GM19438 (cell line): ENCODE measurements around the gene ARID5A.
A peak's percentile ranks its signal among the peaks of the same experiment; 100 is the strongest.
"Not testable (repeated sequence)": the region's sequence is repeated elsewhere in the genome, so short reads cannot be mapped to it uniquely, and the experiment has no call there.

Source experiments
- ATAC-seq: cut with Tn5 transposase; IDR thresholded peaks from one replicate; pipeline ENCODE4 v1.9.1; 2021; ENCODE audit warnings: low read depth; ENCODE audit not compliant: unreplicated experiment

ARID5A gene

DNA sequence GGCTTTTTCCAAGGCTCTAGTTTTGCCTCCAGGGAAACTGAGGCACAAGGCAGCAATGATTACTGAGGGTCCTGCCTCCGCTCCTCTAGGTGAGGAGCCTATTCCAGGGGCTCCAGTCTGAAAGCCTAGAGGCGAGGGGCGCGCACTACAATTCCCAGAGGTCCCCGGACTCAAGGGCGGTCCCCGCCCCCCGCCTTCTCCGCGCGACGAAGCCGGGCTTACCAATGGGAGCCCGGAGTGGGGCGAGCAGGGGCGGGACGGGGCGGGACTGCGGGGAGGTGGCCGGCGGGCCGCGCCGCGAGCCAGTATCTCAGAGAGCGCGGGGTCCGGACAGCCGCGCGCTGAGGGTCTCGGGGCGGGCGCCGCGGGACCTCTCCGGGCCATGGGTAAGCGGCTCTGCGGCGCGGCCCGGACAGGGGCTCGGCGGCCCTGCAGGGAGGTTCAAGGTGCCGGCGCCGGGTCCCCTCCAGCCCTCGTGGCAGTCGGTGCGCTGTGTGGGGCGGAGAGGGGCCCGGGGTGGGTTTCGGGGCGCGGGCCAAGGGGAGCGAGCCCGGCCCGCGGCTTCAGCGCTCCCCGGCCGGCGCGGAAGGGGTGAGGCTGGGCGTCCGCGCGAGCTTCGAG lies at the start of gene ARID5A:
ARID5A (plus strand) TSS at position 308 of the 621 bp plus-strand sequence; CDS start at position 383, 75 bp downstream.
- peak; percentile 46 for ATAC-seq

- ATAC-seq: no peak
Measured at GRCh38 chr2:96489261-96489660, 47.3 kb upstream of the ARID5A start.

DNA sequence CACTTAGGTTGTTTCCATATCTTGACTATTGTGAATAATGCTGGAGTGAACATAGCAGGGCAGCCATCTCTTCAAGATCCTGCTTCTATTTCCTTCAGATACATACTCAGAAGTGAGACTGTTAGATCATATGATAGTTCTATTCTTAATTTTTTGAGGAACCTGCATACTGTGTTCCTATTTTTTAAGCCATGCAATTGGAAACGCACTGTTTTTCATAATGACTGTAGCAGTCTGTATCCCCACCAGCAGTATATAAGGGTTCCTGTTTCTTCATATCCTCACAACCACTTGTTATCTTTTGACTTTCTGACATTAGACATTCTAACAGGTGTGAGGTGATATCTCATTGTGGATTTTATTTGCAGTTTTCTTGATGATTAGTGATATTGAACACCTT lies 46.9 kb upstream of the ARID5A start:
- no peak for ATAC-seq

- no peak for ATAC-seq
Measured at GRCh38 chr2:96491860-96492497, 44.6 kb upstream of the ARID5A start.

DNA sequence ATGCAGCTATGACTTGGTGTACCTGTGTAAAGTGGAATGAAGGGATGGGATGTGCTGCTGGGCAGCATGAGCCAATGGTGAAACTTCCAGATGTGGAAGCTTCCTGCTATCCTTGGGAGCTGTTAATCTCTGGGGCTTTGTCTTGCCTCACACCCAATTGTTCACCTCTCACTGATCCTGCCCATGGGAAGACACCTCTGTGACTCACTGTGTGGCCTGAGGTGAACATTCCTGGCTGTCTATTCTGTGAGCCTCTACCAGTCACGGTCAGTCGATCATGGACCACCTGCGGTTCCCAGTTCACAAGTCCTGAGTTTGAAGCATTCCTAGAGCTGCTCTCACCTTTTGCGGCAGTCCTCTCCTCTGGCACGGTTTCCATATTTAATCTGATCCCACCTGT lies 43.5 kb upstream of the ARID5A start:
- no peak for ATAC-seq

DNA sequence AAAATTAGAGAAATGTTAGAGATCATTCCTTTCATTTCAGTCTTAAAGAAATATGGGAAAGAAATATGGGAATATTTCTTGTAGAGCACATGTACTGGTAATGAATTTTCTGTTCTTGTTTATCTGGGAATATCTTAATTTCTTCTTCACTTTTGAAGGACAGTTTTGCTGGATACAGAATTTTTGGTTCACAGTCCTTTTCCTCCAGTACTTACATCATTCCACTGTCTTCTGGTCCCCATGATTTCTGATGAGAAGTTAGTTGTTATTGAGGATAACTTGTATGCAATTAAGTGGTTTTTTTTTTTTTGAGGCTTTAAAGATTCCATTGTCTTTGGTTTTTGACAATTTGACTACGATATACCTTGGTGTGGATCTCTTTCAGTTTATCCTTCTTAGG lies 42.4 kb upstream of the ARID5A start:
- no peak for ATAC-seq

DNA sequence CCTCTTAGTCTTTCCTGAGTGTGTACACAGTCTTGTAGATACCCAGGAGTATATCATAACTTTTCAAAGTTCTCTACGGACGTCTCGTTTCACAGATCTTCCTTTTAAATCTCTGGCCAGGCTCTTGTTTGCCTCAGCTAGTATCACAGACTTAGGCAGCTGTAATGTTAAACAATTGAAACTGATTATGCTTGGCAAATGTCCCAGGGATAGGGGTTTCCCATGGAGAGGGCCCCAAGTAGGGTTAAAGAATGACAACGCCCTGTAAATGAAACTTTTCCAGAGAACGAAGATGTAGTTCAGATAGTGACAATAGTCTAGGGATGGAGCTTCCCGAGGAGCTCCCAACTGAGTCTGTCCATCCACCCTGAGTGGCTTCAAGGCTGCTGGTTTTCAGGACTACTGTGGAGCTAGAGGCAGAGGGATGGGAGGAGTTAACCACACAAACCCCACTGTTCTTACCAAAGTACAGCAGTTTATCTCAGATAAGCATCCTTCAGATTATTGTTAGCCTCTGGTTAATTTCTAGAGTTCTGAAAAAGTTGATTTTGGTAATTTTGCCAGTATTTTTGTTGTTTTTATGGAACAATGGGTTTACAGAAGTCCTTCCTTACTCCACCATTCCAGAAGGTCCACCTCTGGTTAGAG lies 40.4 kb upstream of the ARID5A start:
- no peak for ATAC-seq

GRCh38 chr2:96498021-96498431 lies 38.5 kb upstream of the ARID5A start:
- ATAC-seq: no peak

DNA sequence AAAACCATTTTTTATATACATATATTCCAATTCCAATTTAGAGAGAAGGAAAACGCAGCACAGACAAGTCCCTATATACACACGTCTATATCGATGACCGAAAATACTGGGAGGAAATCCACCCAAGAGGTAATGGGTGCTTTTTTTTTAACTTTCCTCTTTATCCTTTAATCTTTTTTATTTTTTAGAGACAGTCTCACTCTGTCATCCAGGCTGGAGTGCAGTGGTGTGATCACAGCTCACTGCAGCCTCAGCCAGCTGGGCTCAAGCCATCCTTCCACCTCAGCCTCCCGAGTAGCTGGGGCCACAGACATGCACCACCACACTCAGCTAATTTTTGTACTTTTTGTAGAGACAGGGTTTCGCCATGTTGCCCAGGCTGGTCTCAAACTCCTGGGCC lies 37.9 kb upstream of the ARID5A start:
- not testable (repeated sequence) for ATAC-seq

GRCh38 chr2:96499061-96499960 lies 37.2 kb upstream of the ARID5A start:
- no peak for ATAC-seq

DNA sequence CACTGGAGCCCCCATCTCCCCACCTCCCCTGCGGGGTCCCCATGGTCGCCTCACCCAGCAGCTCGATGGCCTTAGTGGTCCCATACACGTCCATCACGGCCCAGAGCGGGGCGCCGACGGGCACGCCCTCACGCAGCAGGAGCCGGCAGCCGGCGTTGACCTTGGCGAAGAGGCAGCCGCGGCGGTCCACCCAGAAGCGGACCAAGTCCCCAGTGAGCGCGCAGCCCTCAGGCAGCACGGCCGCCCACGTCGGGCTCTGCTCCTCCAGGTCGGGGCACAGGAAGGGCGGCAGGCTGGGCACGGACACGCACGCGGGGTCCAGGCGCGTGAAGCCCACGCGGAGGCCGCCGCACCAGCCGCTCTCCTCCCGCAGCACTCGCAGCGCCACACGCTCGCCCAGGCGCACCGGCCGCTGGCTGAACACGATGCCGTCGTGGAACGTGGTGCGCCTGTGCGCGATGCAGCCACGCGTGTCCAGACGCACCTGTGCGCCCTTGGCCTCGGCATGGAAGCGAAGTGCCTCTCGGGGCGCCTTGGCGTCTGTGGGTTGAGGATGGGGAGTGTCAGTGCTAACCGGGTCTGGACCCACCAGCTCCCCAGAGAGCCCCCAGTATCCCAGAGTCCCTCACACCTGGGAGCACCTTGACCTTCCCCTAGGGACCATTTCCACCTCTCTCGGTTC lies 36.0 kb upstream of the ARID5A start:
- no peak for ATAC-seq

GRCh38 chr2:96501471-96501874 lies 35.1 kb upstream of the ARID5A start:
- no peak for ATAC-seq

DNA sequence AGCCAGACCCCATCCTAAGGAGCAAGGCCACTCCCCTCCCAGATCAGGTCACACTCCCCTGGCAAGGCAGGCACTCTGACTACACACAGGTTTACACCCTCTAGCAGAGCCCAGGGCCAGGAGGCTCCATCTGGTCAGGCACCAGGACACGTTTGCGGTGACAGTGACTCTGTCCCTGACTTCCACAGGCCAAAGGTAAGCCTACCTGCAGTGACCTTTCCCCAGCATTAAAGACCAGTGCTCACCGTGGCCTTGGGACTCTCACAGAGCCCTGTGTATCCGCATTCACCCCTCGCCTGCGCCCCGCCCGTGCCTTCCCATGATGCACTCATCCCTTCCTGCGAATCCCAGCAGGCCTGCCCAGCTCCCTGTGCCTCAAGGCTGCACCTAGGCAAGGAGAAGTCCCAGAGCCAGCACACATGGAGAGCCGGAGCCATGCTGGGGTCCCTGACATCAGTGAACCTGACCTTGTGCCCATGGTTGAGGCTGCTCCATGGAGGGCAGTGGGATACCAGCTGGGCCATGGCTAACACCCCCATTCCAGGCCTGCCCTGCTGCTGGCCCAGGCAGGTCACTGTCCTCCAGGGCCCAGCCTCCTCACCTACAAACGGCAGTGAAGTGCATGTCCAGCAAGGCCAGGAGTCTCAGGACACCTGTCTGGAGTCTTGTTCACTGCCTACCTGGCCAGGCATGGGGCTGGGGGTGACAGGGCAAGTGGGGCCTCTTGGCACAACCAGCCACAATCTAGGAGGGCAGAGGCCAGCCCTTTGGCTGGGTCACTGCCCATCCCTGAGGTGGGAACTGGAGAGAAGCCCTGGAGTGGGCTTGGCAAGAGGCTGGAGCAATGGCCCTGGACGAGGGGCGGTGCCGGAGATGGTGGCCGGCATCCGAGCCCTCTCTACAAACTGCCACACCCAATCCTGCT lies 34.4 kb upstream of the ARID5A start:
- no peak for ATAC-seq

GRCh38 chr2:96502891-96503636 lies 33.5 kb upstream of the ARID5A start:
- no peak for ATAC-seq

- ATAC-seq: no peak
Measured at GRCh38 chr2:96503637-96504243, 32.8 kb upstream of the ARID5A start.

DNA sequence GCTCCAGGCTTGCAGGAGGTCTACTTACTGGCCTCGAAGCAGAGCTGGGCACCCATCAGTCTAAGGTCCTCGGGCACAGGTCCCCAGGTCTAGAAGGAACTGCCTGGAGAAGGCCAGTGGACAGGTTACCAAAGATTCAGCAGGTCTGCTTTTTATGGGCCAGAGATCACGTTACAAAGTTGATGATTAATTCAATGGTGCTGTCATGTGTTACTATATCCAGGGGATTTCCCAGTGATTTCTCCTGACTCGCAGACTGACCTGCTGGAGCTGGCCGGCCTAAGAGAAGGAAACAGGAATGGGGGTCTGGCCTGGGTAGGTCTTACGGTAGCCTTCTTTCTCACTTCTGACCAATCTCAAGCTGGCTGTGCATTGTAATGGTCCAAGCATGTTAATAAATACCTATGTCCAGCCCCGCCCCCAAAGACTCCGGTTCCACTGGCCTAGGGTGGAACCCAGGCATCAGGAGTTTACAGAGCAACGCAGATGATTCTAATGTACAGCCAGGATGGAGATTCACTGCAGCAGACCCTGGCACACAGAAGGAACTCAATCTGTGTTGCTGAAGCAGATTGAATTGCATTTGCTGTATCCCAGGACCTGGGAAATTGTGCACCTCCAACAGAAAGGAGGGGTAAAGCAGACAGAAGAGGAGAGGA lies 31.2 kb upstream of the ARID5A start, which contains the start of gene NEURL3:
NEURL3 (minus strand) TSS at position 127 of the 659 bp plus-strand sequence; CDS start at position 56, 71 bp downstream.
- no peak for ATAC-seq

DNA sequence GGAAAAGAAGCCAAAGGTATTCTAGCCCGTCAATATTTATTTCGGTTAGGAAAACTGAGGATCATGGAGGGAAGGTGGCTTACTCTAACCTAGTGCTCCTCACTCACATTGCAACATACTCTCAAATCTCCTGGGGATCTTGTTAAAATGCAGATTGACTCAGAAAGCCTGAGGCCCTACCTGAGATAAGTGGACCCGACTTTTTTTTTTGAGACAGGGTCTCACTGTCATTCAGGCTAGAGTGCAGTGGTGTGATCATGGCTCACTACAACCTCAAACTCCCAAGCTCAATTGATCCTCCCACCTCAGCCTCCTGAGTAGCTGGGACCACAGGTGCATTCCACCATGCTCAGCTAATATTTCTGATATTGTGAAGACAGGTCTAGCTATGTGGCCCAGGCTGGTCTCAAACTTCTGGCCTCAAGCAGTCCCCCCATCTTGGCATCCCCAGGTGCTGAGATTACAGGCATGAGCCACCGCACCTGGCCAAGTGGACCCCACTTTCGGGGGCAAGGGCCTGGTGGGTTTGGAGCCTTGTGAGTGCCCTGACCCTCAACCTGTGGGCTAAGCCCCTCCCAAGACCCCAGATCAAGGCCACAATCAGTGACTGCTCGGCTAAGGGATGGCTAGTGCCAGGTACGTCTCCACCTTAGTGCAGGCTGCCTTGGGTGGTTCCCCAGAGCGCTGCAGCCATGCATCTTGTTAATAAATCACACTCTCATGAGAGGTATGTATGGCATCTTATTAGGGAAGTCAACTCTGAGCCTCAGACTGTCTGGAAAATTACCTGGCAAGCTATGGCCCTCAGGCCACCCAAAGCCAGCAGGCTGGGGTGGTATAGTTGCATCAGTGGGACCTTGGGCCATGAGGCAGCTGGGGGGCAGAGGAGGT lies 30.3 kb upstream of the ARID5A start:
- ATAC-seq: no peak
